ENCODE measurements around the gene ATP4B.

DNA sequence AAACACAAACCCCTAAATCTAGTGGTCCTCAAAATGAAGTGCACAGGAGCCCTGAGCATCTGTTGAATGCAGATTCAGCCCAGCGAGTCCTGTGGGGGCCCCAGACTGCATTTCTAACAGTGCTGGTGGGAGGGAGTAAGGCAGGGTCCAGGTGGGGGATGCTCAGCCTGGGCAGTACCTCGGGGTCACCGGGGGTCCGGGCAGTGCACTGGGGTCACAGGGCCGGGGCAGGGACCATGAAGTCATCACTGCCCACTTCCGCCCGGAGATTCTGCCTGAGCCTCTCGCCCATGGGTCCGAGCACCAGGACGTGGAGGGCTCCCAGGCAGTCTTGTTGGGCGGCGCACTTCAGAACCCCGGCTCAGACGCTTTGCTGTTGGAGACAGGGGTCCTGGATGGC, 838 bp upstream of the ATP4B start:
- TF ChIP-seq, protein P1, sequence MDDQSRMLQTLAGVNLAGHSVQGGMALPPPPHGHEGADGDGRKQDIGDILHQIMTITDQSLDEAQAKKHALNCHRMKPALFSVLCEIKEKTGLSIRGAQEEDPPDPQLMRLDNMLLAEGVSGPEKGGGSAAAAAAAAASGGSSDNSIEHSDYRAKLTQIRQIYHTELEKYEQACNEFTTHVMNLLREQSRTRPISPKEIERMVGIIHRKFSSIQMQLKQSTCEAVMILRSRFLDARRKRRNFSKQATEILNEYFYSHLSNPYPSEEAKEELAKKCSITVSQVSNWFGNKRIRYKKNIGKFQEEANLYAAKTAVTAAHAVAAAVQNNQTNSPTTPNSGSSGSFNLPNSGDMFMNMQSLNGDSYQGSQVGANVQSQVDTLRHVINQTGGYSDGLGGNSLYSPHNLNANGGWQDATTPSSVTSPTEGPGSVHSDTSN (CRISPR knock-in tag; IDR thresholded peaks at IDR 0.05), result no peak
- TF ChIP-seq ZNF121 (tag by site-specific recombination; IDR thresholded peaks at IDR 0.05) (no peak), ZNF521 (tag by site-specific recombination; IDR thresholded peaks at IDR 0.05) (no peak), ZNF514 (tag by site-specific recombination; IDR thresholded peaks at IDR 0.05) (no peak), GFI1B (tag by site-specific recombination; IDR thresholded peaks at IDR 0.05) (no peak), ZNF221 (tag by site-specific recombination; IDR thresholded peaks at IDR 0.05; ENCODE audit: borderline replicate concordance) (no peak), YY1 (tag by site-specific recombination; IDR thresholded peaks at IDR 0.05) (no peak), ZNF623 (tag by site-specific recombination; IDR thresholded peaks at IDR 0.05) (no peak)
- TF ChIP-seq, protein P2, sequence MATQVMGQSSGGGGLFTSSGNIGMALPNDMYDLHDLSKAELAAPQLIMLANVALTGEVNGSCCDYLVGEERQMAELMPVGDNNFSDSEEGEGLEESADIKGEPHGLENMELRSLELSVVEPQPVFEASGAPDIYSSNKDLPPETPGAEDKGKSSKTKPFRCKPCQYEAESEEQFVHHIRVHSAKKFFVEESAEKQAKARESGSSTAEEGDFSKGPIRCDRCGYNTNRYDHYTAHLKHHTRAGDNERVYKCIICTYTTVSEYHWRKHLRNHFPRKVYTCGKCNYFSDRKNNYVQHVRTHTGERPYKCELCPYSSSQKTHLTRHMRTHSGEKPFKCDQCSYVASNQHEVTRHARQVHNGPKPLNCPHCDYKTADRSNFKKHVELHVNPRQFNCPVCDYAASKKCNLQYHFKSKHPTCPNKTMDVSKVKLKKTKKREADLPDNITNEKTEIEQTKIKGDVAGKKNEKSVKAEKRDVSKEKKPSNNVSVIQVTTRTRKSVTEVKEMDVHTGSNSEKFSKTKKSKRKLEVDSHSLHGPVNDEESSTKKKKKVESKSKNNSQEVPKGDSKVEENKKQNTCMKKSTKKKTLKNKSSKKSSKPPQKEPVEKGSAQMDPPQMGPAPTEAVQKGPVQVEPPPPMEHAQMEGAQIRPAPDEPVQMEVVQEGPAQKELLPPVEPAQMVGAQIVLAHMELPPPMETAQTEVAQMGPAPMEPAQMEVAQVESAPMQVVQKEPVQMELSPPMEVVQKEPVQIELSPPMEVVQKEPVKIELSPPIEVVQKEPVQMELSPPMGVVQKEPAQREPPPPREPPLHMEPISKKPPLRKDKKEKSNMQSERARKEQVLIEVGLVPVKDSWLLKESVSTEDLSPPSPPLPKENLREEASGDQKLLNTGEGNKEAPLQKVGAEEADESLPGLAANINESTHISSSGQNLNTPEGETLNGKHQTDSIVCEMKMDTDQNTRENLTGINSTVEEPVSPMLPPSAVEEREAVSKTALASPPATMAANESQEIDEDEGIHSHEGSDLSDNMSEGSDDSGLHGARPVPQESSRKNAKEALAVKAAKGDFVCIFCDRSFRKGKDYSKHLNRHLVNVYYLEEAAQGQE (tag by site-specific recombination; IDR thresholded peaks at IDR 0.05), result no peak
- TF ChIP-seq, protein P3, sequence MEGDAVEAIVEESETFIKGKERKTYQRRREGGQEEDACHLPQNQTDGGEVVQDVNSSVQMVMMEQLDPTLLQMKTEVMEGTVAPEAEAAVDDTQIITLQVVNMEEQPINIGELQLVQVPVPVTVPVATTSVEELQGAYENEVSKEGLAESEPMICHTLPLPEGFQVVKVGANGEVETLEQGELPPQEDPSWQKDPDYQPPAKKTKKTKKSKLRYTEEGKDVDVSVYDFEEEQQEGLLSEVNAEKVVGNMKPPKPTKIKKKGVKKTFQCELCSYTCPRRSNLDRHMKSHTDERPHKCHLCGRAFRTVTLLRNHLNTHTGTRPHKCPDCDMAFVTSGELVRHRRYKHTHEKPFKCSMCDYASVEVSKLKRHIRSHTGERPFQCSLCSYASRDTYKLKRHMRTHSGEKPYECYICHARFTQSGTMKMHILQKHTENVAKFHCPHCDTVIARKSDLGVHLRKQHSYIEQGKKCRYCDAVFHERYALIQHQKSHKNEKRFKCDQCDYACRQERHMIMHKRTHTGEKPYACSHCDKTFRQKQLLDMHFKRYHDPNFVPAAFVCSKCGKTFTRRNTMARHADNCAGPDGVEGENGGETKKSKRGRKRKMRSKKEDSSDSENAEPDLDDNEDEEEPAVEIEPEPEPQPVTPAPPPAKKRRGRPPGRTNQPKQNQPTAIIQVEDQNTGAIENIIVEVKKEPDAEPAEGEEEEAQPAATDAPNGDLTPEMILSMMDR (tag by site-specific recombination; IDR thresholded peaks at IDR 0.05), result no peak
